H1 (cell line): Measurements from ENCODE around the gene TTC34.

Experiments used
- CEBPB ChIP-seq: IDR thresholded peaks from 2 replicates; pipeline ENCODE4 v1.6.1; 2012; ENCODE audit warnings: low read depth, low read length
- CHD1 ChIP-seq: IDR thresholded peaks from 2 replicates; pipeline ENCODE4 v1.6.1; 2012; ENCODE audit warnings: low read depth, low read length, improper control_type of control experiment
- KDM5A ChIP-seq: fragments of 200-600 bp; IDR thresholded peaks from 2 replicates; pipeline ENCODE4 v1.7.1; 2012; ENCODE audit warnings: mild to moderate bottlenecking, low read length, inconsistent platforms, mixed read lengths
- MAFK ChIP-seq: IDR thresholded peaks from 2 replicates; pipeline ENCODE4 v1.6.1; 2012; ENCODE audit warnings: low read depth, mild to moderate bottlenecking, improper control_type of control experiment, low read length
- NANOG ChIP-seq: IDR thresholded peaks from 2 replicates; pipeline ENCODE4 v1.6.1; 2011; ENCODE audit warnings: low read length, low read depth, mild to moderate bottlenecking, inconsistent platforms; ENCODE audit not compliant: insufficient read depth, poor library complexity, severe bottlenecking
- POLR2A ChIP-seq, 2 experiments: IDR thresholded peaks; 1 replicate in 1 of 2; 2 replicates in 1 of 2; pipeline ENCODE4 v1.6.1; 2011; ENCODE audit warnings: low read depth in 2 of 2, low read length in 2 of 2, mild to moderate bottlenecking in 2 of 2; ENCODE audit errors: control extremely low read depth in 1 of 2
- POLR2AphosphoS5 ChIP-seq: IDR thresholded peaks from 2 replicates; pipeline ENCODE4 v1.6.1; 2011; ENCODE audit warnings: low read depth, low read length
- RAD21 ChIP-seq, 2 experiments: IDR thresholded peaks in 1 of 2; conservative IDR thresholded peaks in 1 of 2; 2 replicates each; pipeline ENCODE4 v1.6.1; 2011; ENCODE audit warnings: low read depth in 2 of 2, low read length in 2 of 2, improper control_type of control experiment in 1 of 2, inconsistent platforms in 1 of 2, mild to moderate bottlenecking in 1 of 2, moderate library complexity in 1 of 2
- SIN3A ChIP-seq, 2 experiments: IDR thresholded peaks in 1 of 2; conservative IDR thresholded peaks in 1 of 2; 2 replicates each; pipeline ENCODE4 v1.6.1; 2011 to 2012; ENCODE audit warnings: low read length in 2 of 2, improper control_type of control experiment in 1 of 2, low read depth in 1 of 2, mild to moderate bottlenecking in 1 of 2
- SIX5 ChIP-seq: IDR thresholded peaks from 2 replicates; pipeline ENCODE4 v1.6.1; 2011; ENCODE audit warnings: mild to moderate bottlenecking, low read depth, low read length
- TEAD4 ChIP-seq: IDR thresholded peaks from 2 replicates; pipeline ENCODE4 v1.6.1; 2012; ENCODE audit warnings: low read depth, low read length, inconsistent platforms, mixed read lengths
- TF ChIP-seq, protein P1 (sequence below), 3 experiments: IDR thresholded peaks; 1 replicate in 2 of 3; 2 replicates in 1 of 3; pipeline versions ENCODE4 v1.5.1 to v1.6.1; 2011; ENCODE audit warnings: low read length in 3 of 3, mild to moderate bottlenecking in 3 of 3, inconsistent platforms in 2 of 3, low read depth in 1 of 3, moderate library complexity in 1 of 3; ENCODE audit not compliant: insufficient read depth in 1 of 3; ENCODE audit errors: control extremely low read depth in 1 of 3
- TF ChIP-seq, protein P2 (sequence below): IDR thresholded peaks from 2 replicates; pipeline ENCODE4 v1.6.1; 2012; ENCODE audit warnings: low read length, inconsistent platforms
- TF ChIP-seq, protein P3 (sequence below): IDR thresholded peaks from 2 replicates; pipeline ENCODE4 v1.6.1; 2012; ENCODE audit warnings: inconsistent platforms

DNA sequence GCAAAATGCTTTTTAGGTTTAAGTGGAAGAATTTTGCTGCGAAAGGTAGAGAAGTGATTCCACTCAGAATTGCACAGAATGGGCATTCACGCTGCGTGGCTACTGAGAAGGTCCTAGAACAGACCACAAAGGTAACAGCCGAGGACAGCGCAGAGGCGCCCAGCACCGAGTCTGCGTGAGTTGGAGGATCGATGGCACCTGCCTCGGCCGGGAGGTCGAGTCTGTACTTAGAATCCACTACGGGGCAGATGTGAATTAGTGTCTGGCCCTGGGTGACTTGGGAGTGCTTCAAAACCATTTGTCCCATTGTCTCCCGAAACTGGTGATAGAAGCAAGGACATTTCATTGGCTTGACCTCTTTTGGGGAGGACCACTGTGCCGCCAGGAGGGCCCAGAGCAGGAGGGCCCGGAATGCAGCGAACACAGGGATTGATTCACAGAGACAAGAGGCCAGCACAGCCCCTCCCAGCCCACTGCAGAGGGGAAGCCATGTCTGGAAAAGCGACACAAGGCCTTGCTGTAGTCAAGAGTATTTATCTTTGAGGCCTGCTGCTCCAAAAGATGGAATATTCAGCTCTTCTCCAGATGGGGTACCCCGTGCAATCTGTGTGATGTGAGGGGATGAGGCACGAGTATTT is 35.0 kb upstream of the TTC34 start:
- TF ChIP-seq TEAD4 (no peak), RAD21 (IDR thresholded peaks at IDR 0.05 in 1 of 2, conservative IDR thresholded peaks at IDR 0.05 in 1 of 2; ENCODE audit: low read depth in 2 of 2, low read length in 2 of 2) (no peak), KDM5A (no peak), NANOG (no peak), SIN3A (conservative IDR thresholded peaks at IDR 0.05 in 1 of 2, IDR thresholded peaks at IDR 0.05 in 1 of 2; ENCODE audit: low read depth in 1 of 2, low read length in 2 of 2) (no peak), MAFK (no peak), SIX5 (no peak), POLR2AphosphoS5 (no peak), CHD1 (no peak), CEBPB (no peak), POLR2A (IDR thresholded peaks at IDR 0.05; ENCODE audit: control extremely low read depth in 1 of 2, low read depth in 2 of 2, low read length in 2 of 2) (no peak)
- TF ChIP-seq, protein P1, sequence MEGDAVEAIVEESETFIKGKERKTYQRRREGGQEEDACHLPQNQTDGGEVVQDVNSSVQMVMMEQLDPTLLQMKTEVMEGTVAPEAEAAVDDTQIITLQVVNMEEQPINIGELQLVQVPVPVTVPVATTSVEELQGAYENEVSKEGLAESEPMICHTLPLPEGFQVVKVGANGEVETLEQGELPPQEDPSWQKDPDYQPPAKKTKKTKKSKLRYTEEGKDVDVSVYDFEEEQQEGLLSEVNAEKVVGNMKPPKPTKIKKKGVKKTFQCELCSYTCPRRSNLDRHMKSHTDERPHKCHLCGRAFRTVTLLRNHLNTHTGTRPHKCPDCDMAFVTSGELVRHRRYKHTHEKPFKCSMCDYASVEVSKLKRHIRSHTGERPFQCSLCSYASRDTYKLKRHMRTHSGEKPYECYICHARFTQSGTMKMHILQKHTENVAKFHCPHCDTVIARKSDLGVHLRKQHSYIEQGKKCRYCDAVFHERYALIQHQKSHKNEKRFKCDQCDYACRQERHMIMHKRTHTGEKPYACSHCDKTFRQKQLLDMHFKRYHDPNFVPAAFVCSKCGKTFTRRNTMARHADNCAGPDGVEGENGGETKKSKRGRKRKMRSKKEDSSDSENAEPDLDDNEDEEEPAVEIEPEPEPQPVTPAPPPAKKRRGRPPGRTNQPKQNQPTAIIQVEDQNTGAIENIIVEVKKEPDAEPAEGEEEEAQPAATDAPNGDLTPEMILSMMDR (IDR thresholded peaks at IDR 0.05; ENCODE audit: control extremely low read depth in 1 of 3, insufficient read depth in 1 of 3, low read depth in 1 of 3, low read length in 3 of 3) = no peak
- TF ChIP-seq, protein P2, sequence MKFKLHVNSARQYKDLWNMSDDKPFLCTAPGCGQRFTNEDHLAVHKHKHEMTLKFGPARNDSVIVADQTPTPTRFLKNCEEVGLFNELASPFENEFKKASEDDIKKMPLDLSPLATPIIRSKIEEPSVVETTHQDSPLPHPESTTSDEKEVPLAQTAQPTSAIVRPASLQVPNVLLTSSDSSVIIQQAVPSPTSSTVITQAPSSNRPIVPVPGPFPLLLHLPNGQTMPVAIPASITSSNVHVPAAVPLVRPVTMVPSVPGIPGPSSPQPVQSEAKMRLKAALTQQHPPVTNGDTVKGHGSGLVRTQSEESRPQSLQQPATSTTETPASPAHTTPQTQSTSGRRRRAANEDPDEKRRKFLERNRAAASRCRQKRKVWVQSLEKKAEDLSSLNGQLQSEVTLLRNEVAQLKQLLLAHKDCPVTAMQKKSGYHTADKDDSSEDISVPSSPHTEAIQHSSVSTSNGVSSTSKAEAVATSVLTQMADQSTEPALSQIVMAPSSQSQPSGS = no peak
- TF ChIP-seq, protein P3, sequence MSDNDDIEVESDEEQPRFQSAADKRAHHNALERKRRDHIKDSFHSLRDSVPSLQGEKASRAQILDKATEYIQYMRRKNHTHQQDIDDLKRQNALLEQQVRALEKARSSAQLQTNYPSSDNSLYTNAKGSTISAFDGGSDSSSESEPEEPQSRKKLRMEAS = no peak
